Activated CD8-positive, alpha-beta memory T cell treated with anti-CD3 and anti-CD28 coated beads for 36 hours (primary cell): ENCODE results near the gene ANKRD40. TPM values are rescaled to one million over a fixed set of nuclear protein-coding genes. Genes with fewer than 3 reads are reported as not detected.

Source experiments
- total RNA-seq, 2 experiments: library from RNA; stranded (reverse); gene quantifications; one replicate each; pipeline ENCODE4 v1.2.3, GENCODE V29; 2021

The ANKRD40 gene
- total RNA-seq, 2 experiments from 2014 or later = 47.8 to 50.3 TPM

Other genes starting within 250 kb of the ANKRD40 start
- gene CHAD, start 239.0 kb downstream of the ANKRD40 start, total RNA-seq = not detected
- 10 to 100 TPM; 44.2 to 46.9 TPM for gene RSAD1, start 229.1 kb downstream of the ANKRD40 start, total RNA-seq
- 1 to 10 TPM; 1.2 to 1.3 TPM for gene MYCBPAP, start 199.5 kb downstream of the ANKRD40 start, total RNA-seq
- gene EPN3, start 175.2 kb downstream of the ANKRD40 start, total RNA-seq = not detected
- gene SPATA20, start 160.7 kb downstream of the ANKRD40 start, total RNA-seq = 10 to 100 TPM; 34.8 to 35.0 TPM
- gene CACNA1G, start 147.2 kb downstream of the ANKRD40 start, total RNA-seq = under 1 TPM; 0.06 to 0.10 TPM
- gene ABCC3, start 73.0 kb downstream of the ANKRD40 start, total RNA-seq = not detected
- gene LUC7L3, start 11.7 kb upstream of the ANKRD40 start, total RNA-seq = 100 to 1,000 TPM; 107 to 112 TPM
- not detected for gene ANKRD40CL, start 59.6 kb upstream of the ANKRD40 start, total RNA-seq
- not detected for gene WFIKKN2, start 127.7 kb upstream of the ANKRD40 start, total RNA-seq
- 10 to 100 TPM; 29.0 to 30.7 TPM for gene TOB1, start 158.4 kb upstream of the ANKRD40 start, total RNA-seq